GM23338 (cell line): Measurements from ENCODE around the gene EDIL3. TPM values are rescaled to one million over a fixed set of nuclear protein-coding genes. Genes with fewer than 3 reads are reported as not detected.

Source experiments
- ATAC-seq: fragments of 200-7000 bp; cut with Tn5 transposase; 3 replicates; pipeline ENCODE4 v1.9.1; 2020
- DNase-seq: peaks from one replicate; pipeline ENCODE4 v3.0.0-alpha.2; 2015; ENCODE audit warnings: low spot score
- H2AFZ ChIP-seq: fragments of 200-600 bp; sonication (generic); 2 replicates; pipeline ENCODE4 v1.8.0; 2016; ENCODE audit warnings: antibody characterized with exemption, mild to moderate bottlenecking, moderate library complexity
- H3F3A ChIP-seq: fragments of 200-600 bp; sonication (generic); replicated peaks from 2 replicates; pipeline ENCODE4 v1.8.0; 2017; ENCODE audit warnings: antibody characterized with exemption, mixed run types, low read depth
- H3K27ac ChIP-seq: fragments of 200-600 bp; sonication (generic); 2 replicates; pipeline ENCODE4 v1.6.1; 2016; ENCODE audit warnings: low read depth
- H3K27me3 ChIP-seq: fragments of 200-600 bp; sonication (generic); 2 replicates; pipeline ENCODE4 v1.8.0; 2016; ENCODE audit warnings: mild to moderate bottlenecking, mixed run types, moderate library complexity; ENCODE audit not compliant: insufficient read depth
- H3K36me3 ChIP-seq: fragments of 200-600 bp; sonication (generic); 2 replicates; pipeline ENCODE4 v1.8.0; 2016; ENCODE audit warnings: mild to moderate bottlenecking; ENCODE audit not compliant: insufficient read depth
- H3K4me1 ChIP-seq: fragments of 200-600 bp; sonication (generic); 2 replicates; pipeline ENCODE4 v1.8.0; 2016; ENCODE audit warnings: mild to moderate bottlenecking, moderate library complexity; ENCODE audit not compliant: insufficient read depth
- H3K4me2 ChIP-seq: fragments of 200-600 bp; sonication (generic); 2 replicates; pipeline ENCODE4 v1.7.1; 2017; ENCODE audit warnings: mixed run types
- H3K4me3 ChIP-seq: fragments of 200-600 bp; sonication (generic); 2 replicates; pipeline ENCODE4 v1.6.1; 2016; ENCODE audit warnings: mixed run types
- H3K79me2 ChIP-seq: fragments of 200-600 bp; sonication (generic); replicated peaks from 2 replicates; pipeline ENCODE4 v1.8.0; 2017; ENCODE audit warnings: mild to moderate bottlenecking; ENCODE audit not compliant: insufficient read depth
- H3K9me2 ChIP-seq: fragments of 200-600 bp; sonication (generic); 2 replicates; pipeline ENCODE4 v1.8.0; 2017; ENCODE audit not compliant: insufficient read depth
- H4K20me1 ChIP-seq: fragments of 200-600 bp; sonication (generic); replicated peaks from 2 replicates; pipeline ENCODE4 v1.8.0; 2017; ENCODE audit warnings: mild to moderate bottlenecking; ENCODE audit not compliant: insufficient read depth
- H3K27ac Mint-ChIP-seq: 2 replicates; pipeline ENCODE4 v1.8.0; 2020; ENCODE audit warnings: inconsistent platforms, mild to moderate bottlenecking, moderate library complexity, mixed read lengths
- H3K27me3 Mint-ChIP-seq: 3 replicates; pipeline ENCODE4 v1.8.0; 2022; ENCODE audit warnings: low read depth, mild to moderate bottlenecking, moderate library complexity, mixed read lengths, inconsistent platforms; ENCODE audit not compliant: insufficient read depth, poor library complexity
- H3K36me3 Mint-ChIP-seq: 3 replicates; pipeline ENCODE4 v1.8.0; 2021; ENCODE audit warnings: low read depth, mild to moderate bottlenecking, inconsistent platforms, moderate library complexity, mixed read lengths
- H3K4me1 Mint-ChIP-seq: 3 replicates; pipeline ENCODE4 v1.8.0; 2020; ENCODE audit warnings: mild to moderate bottlenecking, inconsistent platforms, mixed read lengths
- H3K4me3 Mint-ChIP-seq: 3 replicates; pipeline ENCODE4 v1.8.0; 2021; ENCODE audit warnings: moderate library complexity, mild to moderate bottlenecking, inconsistent platforms, mixed read lengths
- H3K9me3 Mint-ChIP-seq: 3 replicates; pipeline ENCODE4 v1.8.0; 2020; ENCODE audit warnings: moderate library complexity, mild to moderate bottlenecking, inconsistent platforms, mixed read lengths
- CREB1 ChIP-seq: fragments of 250-450 bp; sonication (Bioruptor Pico); IDR thresholded peaks from 2 replicates; pipeline ENCODE4 v1.5.0; 2020; ENCODE audit warnings: low read depth, mild to moderate bottlenecking, moderate library complexity
- CTCF ChIP-seq, 2 experiments: fragments of 200-600 bp in 1 of 2; sonication (generic) in 1 of 2; conservative IDR thresholded peaks; 2 replicates each; pipeline versions ENCODE4 v1.5.1 to v1.6.1; 2016 to 2017; ENCODE audit warnings: antibody characterized with exemption in 2 of 2, low read depth in 2 of 2, mild to moderate bottlenecking in 2 of 2, moderate library complexity in 1 of 2
- ETS1 ChIP-seq: IDR thresholded peaks from 2 replicates; pipeline ENCODE4 v1.6.1; 2016; ENCODE audit warnings: antibody characterized with exemption
- EZH2 ChIP-seq: fragments of 200-600 bp; sonication (generic); IDR thresholded peaks from one replicate; pipeline ENCODE4 v1.8.0; 2017; ENCODE audit warnings: antibody characterized with exemption, mild to moderate bottlenecking, low read depth; ENCODE audit not compliant: unreplicated experiment
- EZH2phosphoT487 ChIP-seq: fragments of 200-600 bp; sonication (generic); IDR thresholded peaks from one replicate; pipeline ENCODE4 v1.8.1; 2018; ENCODE audit warnings: antibody characterized with exemption; ENCODE audit not compliant: unreplicated experiment
- JUNB ChIP-seq: IDR thresholded peaks from one replicate; pipeline ENCODE4 v1.6.1; 2016; ENCODE audit warnings: antibody characterized with exemption; ENCODE audit not compliant: unreplicated experiment
- NANOG ChIP-seq: IDR thresholded peaks from 2 replicates; pipeline ENCODE4 v1.6.1; 2016; ENCODE audit warnings: antibody characterized with exemption, borderline replicate concordance
- POLR2AphosphoS5 ChIP-seq: IDR thresholded peaks from 2 replicates; pipeline ENCODE4 v1.6.1; 2016; ENCODE audit warnings: antibody characterized with exemption, low read depth
- STAT1 ChIP-seq: IDR thresholded peaks from one replicate; pipeline ENCODE4 v1.6.1; 2016; ENCODE audit warnings: antibody characterized with exemption; ENCODE audit not compliant: unreplicated experiment
- ZNF114 ChIP-seq: fragments of 250-450 bp; sonication (Bioruptor Pico); IDR thresholded peaks from 2 replicates; pipeline ENCODE4 v1.5.0; 2020; ENCODE audit warnings: mild to moderate bottlenecking, moderate library complexity
- ZNF331 ChIP-seq: fragments of 250-450 bp; sonication (Bioruptor Pico); IDR thresholded peaks from 2 replicates; pipeline ENCODE4 v1.5.0; 2020; ENCODE audit warnings: low read depth, mild to moderate bottlenecking, moderate library complexity
- ZNF462 ChIP-seq: fragments of 250-450 bp; sonication (Bioruptor Pico); IDR thresholded peaks from 2 replicates; pipeline ENCODE4 v1.5.0; 2020; ENCODE audit warnings: mild to moderate bottlenecking, moderate library complexity
- polyA plus RNA-seq: library from polyadenylated mRNA; unstranded; fragments of >200 nt; fragmentation: Nextera tagmentation; extraction: Ambion mirVana; gene quantifications from 2 replicates; pipeline ENCODE4 v1.2.1, GENCODE V29; 2016
- total RNA-seq: library from RNA; depleted of rRNA; stranded (reverse); fragments of >200 nt; shearing (Covaris generic); gene quantifications from 2 replicates; pipeline ENCODE4 v1.2.3, GENCODE V29; 2014
- TF ChIP-seq, protein P1 (sequence below): IDR thresholded peaks from one replicate; pipeline ENCODE4 v1.6.1; 2018; ENCODE audit warnings: antibody characterized with exemption; ENCODE audit not compliant: unreplicated experiment

EDIL3 gene
- total and polyA plus RNA-seq, 2 experiments from 2014 or later = 43.3 to 61.9 TPM

DNA sequence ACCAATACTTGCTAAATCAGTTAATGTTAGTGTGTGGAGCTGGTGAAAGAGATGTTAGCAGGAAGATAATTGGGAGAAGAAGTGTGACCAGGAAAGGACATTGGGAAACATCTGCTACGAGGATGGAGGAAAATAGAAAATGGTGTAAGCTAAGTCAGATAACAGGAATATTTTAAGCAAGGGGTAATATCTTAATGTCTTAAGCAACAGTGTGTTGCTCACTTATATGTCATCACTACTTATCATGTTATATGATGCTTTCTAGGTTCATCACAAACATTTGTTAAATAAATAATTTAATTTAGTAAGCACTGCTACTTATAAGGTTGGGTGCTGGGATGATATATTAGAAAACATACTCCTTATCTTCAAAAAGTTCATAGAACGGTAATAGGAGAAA lies 326.1 kb downstream of the EDIL3 start:
- H3K79me2 ChIP-seq = no peaks in the 10 kb centered on the region
- no peaks in the 10 kb centered on the region for H3K36me3 ChIP-seq
- H3F3A ChIP-seq = no peaks in the 10 kb centered on the region
- H3K4me3 ChIP-seq = no peak overlapping the region
- Mint-ChIP-seq H3K27ac (no peak overlapping the region), H3K4me3 (no peak overlapping the region), H3K36me3 (peaks cover 4% of the 10 kb centered on the region; the same call in 2 of the 3 replicates), H3K4me1 (no peaks in the 10 kb centered on the region), H3K9me3 (0 out of 3 replicates have a peak, but pooled peaks cover 3% of the 10 kb centered on the region), H3K27me3 (no peaks in the 10 kb centered on the region)
- no peak overlapping the region for H3K27ac ChIP-seq
- no peak for DNase-seq
- no peaks in the 10 kb centered on the region for H3K27me3 ChIP-seq
- H3K4me1 ChIP-seq = no peaks in the 10 kb centered on the region
- ATAC-seq = no peak
- H3K9me2 ChIP-seq = no peaks in the 10 kb centered on the region
- H4K20me1 ChIP-seq = no peaks in the 10 kb centered on the region
- no peak overlapping the region for H3K4me2 ChIP-seq
- H2AFZ ChIP-seq = no peak overlapping the region
- no peak for TF ChIP-seq JUNB
- no peak for TF ChIP-seq EZH2
- no peak for TF ChIP-seq EZH2phosphoT487
- TF ChIP-seq ZNF331 (CRISPR knock-in tag) = no peak
- no peak for TF ChIP-seq NANOG
- TF ChIP-seq ZNF114 (CRISPR knock-in tag) = no peak
- TF ChIP-seq CTCF (conservative IDR thresholded peaks at IDR 0.05; ENCODE audit: low read depth in 2 of 2) = no peak
- TF ChIP-seq, protein P1, sequence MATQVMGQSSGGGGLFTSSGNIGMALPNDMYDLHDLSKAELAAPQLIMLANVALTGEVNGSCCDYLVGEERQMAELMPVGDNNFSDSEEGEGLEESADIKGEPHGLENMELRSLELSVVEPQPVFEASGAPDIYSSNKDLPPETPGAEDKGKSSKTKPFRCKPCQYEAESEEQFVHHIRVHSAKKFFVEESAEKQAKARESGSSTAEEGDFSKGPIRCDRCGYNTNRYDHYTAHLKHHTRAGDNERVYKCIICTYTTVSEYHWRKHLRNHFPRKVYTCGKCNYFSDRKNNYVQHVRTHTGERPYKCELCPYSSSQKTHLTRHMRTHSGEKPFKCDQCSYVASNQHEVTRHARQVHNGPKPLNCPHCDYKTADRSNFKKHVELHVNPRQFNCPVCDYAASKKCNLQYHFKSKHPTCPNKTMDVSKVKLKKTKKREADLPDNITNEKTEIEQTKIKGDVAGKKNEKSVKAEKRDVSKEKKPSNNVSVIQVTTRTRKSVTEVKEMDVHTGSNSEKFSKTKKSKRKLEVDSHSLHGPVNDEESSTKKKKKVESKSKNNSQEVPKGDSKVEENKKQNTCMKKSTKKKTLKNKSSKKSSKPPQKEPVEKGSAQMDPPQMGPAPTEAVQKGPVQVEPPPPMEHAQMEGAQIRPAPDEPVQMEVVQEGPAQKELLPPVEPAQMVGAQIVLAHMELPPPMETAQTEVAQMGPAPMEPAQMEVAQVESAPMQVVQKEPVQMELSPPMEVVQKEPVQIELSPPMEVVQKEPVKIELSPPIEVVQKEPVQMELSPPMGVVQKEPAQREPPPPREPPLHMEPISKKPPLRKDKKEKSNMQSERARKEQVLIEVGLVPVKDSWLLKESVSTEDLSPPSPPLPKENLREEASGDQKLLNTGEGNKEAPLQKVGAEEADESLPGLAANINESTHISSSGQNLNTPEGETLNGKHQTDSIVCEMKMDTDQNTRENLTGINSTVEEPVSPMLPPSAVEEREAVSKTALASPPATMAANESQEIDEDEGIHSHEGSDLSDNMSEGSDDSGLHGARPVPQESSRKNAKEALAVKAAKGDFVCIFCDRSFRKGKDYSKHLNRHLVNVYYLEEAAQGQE = no peak
- no peak for TF ChIP-seq POLR2AphosphoS5
- TF ChIP-seq ZNF462 = no peak
- TF ChIP-seq STAT1 = no peak
- no peak for TF ChIP-seq ETS1
- no peak for TF ChIP-seq CREB1
